Stimulated activated CD4-positive, alpha-beta T cell treated with anti-CD3 and anti-CD28 coated beads, Interleukin-1b, Interleukin-23, amount 100 ng/mL, for 48 hours (primary cell): Measurements from ENCODE around the gene LRP2.
"Not testable (repeated sequence)": the region's sequence is repeated elsewhere in the genome, so short reads cannot be mapped to it uniquely, and the experiment has no call there.

ENCODE experiments used
- DNase-seq: peaks from one replicate; pipeline ENCODE4 v3.0.0-alpha.2; 2020

Gene LRP2

DNA sequence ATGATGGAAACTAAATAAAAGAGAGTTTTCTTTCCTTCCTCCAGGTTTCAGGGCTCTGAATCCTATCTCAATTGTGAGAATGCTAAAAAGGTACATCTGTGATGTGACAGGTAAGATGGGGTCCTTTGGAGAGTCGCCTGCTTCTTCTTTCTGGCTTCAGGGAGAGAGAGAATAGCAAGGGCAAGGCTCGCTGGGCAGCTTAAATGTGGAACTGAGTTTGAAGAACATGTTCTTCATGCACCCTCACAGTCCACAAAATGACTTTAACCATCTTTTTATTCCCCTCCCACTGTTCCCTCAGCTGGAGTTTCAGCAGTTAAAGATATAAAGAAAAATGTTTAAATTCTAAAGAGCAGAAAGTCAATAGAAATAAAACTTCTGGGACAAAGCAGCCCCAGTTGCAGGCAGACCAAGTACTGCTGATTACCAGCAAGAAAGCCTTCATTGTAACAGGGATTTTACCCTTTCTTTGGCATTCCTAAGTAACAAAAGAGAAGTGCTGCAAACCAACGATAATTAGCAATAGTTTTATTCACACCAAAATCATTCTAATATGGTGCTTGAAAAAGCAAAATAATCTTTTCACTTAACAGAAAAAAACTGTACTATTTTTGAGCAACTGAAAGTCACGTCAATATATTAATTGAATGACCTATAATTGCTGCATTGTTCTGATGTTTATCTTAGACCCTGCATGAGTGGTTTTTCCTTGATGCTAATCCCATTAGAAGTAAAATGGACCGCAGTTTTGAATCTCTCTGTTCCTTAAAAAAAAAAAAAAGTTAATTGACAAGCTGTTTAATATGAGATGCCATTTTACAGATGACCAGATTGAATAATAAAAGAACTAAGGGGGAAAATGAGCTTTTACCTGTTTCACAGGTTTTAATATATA lies 61.5 kb downstream of the LRP2 start:
- DNase-seq: no peak

DNA sequence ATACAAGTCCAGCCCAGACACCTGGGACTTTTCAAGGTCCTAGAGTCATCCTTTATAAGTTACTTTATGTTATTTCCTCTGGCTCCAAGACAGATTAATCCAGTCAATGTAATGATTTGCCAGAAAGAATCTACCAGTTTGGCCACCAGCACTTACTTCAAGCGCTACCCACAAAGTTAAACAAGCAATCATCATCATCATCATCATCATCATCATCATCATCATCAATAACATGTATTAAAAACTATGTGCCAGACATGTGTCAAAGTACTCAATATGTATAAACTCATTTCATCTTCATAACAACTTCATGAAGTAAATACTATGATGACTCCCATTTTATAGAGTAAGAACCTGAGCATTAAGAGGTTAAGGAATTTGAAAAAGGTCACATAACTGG lies 64.3 kb downstream of the LRP2 start:
- DNase-seq: no peak

DNA sequence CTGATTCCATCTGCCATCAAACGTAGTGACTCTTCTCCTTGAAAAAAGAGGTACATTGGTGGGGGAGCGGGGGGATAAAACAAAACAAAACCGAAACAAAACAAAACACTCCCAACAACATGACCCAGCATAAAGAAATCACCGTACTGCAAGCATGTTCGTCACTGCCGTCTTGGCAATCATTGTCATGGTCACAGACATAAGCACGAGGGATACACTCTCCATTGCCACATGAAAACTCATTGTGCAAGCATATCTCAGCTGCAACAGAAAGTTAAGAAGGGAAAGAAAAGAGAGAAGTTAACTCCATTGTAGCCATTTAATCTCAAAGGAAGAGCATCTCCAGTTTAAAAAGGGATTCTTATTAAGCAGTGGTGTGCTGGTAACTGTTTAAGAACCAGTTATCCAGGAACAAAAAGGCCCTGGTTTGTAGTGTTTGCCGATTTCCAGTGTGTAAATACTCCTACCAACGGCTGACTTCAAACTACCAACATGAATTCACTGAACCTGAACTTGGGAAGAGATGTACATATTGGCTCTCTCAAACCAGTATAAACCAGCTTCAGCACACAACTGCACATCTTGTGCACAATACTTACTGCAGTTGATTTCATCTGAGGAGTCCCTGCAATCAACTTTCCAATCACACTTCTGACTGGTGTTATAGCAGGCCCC lies 68.2 kb downstream of the LRP2 start:
- no peak for DNase-seq

DNA sequence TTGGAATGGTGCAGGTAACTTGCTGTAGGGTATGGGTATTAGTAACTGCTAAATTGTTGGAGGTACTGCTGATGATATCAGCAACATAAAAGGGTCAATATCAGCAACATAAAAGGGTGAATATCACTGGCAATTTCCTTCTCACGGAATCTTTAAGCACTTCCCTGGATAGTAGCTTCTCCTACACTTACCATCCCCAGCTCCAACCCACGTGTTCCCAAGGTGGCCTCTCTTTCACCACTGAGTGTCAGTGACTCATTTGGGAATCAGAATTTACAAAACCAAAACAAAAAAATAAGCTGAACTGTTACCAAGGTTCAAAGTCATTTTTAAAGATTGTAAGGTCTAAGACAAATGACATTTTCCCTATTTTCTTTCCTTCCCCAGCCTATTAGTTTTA lies 70.8 kb downstream of the LRP2 start:
- no peak for DNase-seq

DNA sequence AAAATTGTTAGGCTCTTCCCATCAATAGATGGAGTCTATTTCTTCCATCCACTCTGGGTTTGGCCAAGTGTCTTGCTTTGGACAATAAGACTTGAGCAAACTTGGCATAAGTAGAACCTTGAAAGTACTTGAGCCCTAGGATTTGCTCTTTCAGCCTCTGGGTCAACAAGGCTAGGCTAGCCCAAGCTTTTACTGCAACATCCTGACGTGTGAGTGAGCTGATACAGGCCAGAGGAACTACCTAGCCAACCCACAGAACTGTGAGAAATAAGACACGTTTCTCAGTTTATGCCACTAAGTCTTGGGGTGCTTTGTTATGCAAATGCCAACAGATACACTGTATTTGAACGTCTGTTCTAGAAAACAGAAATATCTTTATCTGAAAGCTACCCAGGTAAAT lies 71.9 kb downstream of the LRP2 start:
- no peak for DNase-seq

DNA sequence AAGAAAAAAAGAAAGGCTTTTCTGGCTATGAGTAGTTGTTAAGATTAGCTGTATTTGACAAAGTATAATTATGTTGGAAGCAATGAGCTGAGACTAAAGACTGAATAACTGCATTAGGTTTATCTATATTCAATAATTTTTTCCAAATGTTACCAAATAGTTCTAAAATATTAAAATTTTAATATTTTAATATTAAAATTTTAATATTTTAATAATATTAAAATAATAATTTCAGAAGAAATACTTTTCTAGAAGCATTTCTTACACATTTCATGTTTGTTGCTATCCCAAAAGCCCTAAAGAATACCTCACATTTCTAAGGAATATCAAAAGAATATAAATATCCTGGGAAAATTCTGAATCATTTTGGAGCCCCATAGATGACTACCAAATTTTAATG lies 74.7 kb downstream of the LRP2 start:
- DNase-seq: no peak

DNA sequence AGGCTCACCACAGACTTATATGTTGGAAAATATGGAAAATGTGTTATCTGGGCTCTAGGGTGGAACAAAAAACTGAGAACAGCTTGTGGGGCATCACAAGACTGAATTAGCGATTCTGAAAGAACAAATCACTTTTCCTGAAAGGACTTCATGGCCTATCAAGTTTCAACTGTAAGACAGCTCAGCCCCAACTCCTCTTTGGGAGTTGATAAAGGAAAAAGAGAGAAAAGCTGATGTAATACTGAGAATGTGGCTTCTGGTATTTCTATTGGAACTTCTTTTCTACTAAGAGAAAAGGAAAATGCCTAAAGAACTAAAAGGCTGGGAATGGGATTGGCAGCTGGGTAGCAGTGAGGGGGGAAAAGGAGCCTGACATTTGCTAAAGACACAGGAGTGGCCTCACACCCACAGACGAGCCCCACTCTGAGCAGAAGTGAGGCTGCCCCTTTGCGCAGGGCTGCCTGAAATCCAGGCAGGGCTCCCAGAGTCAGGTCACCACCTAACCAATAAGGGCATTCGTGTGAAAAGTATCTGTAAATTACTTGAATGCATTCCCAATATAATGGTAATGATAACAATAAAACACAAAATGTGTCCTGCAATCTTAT lies 75.6 kb downstream of the LRP2 start:
- no peak for DNase-seq

DNA sequence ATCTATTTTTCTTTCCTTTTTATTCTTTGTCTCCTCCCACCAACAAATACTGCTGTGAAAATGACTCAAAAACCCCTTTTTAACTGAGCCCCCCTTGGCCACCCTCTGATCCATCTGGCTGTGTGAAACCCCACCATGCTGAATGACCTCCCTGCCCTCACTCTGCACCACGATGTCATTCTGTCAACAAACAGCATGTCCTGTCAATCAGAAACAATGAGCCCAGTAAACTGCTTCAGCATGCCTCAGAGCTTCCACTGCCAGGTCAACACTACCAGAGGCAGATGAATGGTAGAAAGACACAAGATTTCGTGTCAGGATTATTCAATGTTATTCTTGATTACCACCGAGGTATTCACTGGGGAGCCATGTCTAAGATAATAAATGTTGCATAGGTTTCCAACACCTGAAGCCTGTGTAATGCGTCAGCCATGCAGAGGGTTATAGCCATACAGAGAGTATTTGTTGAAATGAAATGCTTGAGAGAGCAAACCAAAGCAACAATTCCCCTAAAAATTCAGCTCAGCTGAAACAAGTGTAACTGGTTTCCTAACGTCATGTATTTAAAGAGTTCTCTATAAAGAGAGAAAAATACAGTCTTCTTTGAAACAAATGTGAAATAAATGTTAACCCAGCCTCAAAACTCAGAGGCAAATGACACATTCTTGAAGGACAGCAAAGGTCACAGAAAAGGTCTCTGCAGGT lies 76.7 kb downstream of the LRP2 start:
- no peak for DNase-seq

DNA sequence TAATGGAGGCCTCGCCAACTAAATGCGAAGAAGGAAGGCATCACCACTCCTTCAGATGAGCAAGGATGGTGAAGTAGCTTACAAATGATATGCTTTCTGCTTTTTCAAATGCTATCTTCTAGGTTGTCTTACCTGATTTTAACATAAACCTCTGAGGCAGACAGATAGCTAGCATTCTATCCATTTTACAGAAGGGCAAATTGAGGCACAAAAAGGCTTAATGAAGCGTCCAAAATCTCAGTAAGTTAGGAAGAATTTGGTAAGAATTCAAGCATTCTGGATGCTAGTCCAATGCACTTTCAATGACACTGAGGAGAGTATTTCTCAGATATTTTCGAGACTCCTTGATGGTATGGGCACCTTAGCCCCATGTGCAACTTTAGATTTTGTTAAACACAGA lies 81.8 kb downstream of the LRP2 start:
- DNase-seq: no peak

DNA sequence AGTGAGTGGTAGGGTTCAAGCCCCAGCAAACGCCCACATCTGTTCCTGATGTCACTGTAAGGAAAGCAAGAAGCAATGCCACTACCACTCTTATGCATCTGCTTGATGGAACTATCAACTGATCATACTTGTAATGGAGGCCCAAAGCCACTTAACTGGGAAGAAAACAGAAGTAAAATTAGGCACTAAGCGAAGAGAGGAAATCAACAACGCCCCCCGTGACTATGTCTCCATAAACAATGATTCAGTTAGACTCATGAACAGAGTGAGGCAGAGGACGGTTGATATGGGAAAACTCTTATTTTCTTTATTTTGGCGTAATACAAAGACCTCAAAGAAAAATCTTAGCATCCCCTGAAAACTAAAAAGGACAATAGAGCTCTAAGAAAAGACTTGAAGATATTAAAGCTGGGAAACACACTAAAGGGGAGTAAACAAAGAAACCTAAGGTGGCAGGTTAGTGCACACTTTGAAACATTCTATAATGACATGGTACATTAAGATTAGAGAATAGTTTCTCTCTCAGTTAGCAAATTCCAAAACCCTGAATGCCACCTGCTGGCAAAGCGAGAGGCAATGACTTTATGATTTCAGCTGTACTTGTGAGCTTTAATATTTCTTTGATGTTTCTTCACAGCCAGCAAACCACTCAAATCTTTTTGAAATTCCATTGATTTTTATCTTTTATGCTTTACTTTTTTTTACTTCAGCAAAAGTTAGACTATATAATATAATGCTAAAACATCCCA lies 86.5 kb downstream of the LRP2 start:
- no peak for DNase-seq

DNA sequence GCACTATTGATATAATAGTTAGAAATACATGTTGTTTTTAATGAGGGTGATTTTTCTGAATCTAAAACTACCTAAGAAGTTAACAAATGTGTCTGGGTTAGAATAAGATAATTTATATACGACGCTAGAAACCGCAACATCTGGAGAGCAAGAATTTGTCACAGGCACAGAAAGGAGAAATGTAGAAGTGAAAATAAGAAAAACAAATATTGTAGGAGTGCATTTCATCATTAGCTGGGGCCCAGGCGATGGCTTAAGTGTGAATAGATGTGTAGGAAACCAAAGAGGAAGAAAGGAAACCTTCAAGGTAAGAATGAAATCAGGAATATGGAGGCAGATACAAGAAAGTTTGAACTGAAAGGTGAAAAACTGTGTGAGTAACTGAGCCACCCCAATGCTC lies 90.3 kb downstream of the LRP2 start:
- DNase-seq: no peak

DNA sequence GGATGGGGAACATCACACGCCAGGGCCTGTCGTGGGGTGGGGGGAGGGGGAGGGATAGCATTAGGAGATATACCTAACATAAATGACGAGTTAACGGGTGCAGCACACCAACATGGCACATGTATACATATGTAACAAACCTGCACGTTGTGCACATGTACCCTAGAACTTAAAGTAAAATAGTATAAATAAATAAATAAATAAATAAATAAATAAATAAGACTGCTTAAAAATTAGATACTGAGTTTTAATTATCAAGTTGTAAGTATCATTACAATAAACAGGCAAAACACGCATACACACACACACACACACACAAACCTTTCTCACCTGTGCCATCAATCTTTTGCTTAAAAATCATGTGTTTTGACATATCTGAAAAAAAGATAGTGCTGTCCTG lies 91.8 kb downstream of the LRP2 start:
- DNase-seq: not testable (repeated sequence)

DNA sequence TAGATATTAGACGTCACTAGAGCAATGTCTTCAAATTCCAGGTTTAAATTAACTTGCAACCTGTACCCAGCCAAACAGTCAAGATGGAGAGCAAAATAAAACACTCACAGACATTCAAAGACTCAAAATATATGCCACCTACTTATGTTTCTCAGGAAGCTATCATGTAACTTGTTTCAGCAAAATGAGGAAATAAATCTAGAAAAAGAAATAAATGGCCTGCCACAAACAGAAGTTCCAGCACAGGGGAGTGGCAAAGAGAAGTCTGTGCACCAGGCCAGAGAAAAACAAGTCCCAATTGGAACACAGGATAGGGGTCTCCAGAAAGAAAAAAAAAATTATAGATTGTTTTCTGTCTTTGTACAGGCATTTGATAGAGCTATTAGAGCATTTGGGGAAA lies 96.7 kb downstream of the LRP2 start:
- DNase-seq: no peak

DNA sequence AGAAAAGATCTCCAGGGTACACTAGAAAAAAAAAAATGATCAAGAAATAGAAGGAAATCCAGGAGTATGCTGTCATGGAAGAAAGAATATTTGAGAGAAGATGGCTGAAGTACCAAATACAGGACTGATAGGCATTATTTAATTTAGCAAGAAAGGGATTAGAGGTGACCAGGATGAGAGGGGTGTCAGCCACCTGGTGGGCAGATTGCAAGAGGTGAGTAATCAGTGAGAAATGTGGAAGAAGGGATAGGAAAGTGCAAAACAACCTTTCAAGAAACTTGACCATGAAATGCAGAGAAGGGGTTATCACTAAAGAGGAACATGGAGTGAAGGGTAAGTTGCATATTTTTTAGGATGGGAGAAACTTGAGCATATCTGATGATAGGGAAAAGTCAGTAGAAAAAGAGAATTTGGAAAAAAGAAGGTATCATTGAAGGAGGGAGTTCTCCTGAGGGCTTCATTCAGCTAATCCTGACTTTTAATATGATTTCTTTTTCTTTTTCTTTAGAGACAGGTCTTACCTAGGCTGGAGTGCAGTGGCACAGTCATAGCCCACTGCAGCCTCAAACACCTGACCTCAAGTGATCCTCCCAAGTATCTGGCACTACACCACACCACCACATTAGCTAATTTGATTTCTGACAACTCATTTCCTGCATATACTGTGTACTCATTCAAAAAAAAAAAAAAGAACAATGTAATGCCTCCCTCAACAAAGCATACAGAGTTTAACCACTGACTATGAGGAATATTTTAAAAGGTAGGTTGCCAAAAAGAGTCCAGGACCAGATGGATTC lies 101.3 kb downstream of the LRP2 start:
- DNase-seq: no peak

DNA sequence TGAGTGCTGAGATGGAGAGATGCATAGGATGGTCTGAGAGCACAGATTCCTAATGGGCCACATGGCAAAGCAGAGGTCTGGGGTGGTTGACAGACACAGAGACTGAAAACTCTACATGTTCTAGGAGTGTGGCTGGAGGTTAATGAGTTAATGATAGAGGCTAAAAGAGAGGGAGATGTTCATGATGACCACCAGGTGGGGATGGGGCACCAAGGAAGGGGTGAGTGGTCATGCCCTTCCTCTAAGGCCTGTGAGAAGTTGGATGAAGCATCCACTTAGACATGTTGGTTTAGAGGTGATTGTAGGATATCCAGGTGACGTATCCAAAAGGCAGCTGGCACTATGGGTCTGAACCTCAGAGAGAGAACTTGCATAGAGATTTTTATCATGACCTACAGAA lies 102.1 kb downstream of the LRP2 start:
- no peak for DNase-seq

DNA sequence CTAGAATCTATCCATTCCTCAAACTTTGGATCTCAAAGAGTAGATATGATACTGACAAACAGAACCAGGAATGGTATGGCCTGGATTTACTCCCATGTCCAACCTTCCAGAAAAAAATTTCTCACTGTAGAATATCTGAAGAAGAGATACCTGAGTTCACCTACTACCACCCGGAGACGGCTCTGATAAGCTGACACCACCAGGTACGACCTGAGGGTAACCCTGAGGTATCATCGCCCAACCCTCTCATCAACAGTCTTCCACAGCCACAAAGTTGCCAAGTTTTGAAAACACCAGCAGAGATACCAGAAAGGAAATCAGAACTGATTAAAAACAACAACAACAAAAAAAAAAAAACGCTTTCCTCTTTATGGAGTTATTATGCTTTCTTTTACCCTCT lies 102.9 kb downstream of the LRP2 start:
- DNase-seq: no peak

DNA sequence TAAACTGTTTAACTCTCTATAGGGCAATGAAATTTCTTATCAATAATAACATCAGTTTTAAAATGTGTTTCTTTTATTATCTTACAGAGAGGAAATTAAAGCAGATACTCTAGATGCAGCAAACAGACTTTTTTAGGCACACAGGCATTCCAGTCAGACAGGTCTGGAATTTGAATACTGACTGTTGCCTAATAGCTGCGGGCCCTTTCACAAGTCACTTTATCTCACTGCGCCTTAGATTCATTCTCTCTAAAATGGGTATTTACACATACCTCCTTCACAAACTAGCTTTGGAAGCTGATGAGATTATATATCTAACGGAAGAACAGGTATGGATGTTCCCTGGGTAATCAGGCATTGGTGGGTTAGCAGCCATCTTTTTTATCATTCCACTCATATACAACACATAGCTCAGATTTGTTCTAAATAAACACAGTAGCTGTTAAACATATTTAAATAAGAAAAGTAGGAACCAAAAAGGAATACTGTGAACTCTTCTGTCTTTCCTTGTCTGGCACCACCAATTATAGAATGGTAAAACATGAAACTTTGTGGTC lies 104.2 kb downstream of the LRP2 start:
- DNase-seq: no peak

DNA sequence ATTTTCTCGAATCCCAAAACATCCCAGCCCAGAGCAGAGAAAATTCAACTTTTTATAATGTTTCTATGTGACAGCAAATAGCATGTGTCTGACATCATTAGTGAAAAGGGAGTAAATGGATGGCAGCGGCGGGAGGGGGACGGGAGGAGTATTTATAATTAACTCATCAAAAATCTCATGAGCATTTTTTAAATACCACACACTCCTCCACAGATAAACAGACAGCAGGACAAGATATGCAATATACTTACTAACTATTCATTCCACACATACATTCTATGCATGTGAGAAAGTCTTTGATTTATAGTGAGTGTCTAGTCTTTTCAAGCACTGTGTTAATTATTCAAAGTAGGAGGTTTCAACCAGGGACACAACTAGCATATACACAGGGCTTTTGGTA lies 107.6 kb downstream of the LRP2 start:
- no peak for DNase-seq

DNA sequence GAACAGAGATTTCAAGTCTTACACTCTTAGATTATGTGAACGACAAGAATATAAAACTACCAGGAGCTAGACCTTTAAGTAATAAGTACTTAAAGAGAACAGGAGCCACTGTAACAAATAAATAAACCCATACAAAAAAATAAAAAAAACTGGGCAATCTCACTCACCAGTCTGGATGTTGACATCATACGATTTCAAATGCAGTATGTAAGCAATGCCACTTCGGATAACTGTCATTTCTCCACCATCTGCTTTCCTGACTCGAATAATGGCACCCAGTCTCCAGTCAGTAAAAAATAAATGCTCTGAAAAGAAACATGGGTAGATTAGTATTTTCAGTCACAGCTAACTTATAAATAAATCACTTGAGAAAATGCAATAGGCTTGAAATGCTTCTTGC lies 115.1 kb downstream of the LRP2 start:
- no peak for DNase-seq

DNA sequence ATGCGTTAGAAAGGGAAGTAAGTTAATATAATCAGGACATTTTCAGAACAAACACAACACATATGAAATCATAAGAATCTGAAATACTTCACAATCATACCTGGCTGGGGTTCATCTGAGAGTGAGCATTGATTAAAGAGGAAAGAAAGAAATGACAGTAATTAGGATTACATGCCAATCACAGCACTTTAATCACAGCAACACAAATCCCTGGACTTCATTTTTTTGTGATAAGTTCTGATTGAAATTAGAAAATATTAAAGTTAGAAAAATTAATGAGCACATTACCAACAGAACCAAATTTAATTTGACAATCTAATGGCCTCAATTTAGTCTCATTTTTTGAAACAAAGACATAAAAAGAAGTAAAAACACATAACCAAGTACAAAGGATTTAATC lies 121.9 kb downstream of the LRP2 start:
- no peak for DNase-seq

DNA sequence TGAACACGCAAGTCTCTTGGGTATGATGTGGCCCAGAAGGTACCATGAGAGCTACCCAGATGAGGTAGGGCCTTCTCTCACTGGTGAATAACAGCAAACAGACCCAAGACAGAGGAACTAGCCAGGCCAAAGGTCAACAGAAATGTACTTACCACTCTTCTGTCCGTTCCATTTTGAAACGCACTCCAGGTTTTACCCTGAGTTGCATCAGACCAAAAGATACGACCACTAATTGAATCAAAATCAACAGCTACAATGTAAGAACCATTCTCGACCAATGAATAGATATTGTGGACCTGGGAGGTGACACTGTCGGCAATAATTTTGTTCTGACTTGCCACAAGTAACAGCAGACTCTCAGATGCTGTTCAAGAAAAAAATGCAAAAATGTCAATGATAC lies 124.4 kb downstream of the LRP2 start:
- no peak for DNase-seq

DNA sequence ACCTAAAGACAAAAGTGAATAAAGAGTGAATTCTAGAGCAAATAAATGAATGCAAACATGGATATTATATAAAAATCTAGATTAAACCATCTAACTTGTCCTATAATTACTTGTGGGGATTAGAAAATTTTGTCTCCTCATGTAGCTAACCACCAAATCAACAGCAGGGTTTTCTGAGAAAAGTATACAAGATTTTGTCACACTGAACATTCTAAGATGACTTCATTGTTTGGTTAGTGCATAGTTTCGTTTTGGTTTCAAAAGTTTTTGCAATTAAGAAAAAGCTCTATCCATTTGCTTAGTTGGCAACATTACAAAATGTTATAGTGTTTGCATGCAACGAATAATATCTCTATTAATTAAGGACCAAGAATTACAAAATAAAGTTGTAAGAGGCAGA lies 125.0 kb downstream of the LRP2 start:
- DNase-seq: no peak
